Skin of body (tissue), 2 donors: ENCODE data around the gene TGFBR2. TPM values are rescaled to one million over a fixed set of nuclear protein-coding genes. Genes with fewer than 3 reads are reported as not detected.
A peak's percentile ranks its signal among the peaks of the same experiment; 100 is the strongest.
"Not testable (repeated sequence)": the region's sequence is repeated elsewhere in the genome, so short reads cannot be mapped to it uniquely, and the experiment has no call there.

ENCODE experiments used
- DNase-seq: peaks from one replicate; lab custom pipeline; 2025; lab: John Stamatoyannopoulos, UW
- total RNA-seq: library from RNA; depleted of rRNA; stranded (reverse); fragments of >200 nt; gene quantifications from one replicate; pipeline ENCODE4 v1.2.3, GENCODE V29; 2014

TGFBR2 gene
- total RNA-seq, 1 donor from 2014 or later = 71.5 TPM

DNA sequence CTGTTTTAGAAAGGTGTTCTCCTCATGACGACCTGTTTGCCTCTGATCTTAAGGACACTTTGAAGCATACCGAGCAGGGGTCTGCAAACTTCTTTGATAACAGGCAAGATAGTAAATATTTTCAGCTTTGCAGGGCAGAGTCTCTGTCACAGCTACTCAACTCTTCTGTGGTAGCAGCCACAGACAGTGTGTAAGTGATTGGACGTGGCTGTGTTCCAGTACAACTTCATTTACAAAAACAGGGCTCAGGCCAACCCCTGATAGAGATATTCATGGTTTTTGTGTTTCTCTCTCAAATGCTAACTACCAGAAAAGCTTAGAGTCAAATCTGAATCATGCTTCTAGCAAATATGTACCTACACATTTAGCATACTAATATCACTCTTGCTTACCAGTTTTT is 51.5 kb downstream of the TGFBR2 start:
- DNase-seq = no peak

DNA sequence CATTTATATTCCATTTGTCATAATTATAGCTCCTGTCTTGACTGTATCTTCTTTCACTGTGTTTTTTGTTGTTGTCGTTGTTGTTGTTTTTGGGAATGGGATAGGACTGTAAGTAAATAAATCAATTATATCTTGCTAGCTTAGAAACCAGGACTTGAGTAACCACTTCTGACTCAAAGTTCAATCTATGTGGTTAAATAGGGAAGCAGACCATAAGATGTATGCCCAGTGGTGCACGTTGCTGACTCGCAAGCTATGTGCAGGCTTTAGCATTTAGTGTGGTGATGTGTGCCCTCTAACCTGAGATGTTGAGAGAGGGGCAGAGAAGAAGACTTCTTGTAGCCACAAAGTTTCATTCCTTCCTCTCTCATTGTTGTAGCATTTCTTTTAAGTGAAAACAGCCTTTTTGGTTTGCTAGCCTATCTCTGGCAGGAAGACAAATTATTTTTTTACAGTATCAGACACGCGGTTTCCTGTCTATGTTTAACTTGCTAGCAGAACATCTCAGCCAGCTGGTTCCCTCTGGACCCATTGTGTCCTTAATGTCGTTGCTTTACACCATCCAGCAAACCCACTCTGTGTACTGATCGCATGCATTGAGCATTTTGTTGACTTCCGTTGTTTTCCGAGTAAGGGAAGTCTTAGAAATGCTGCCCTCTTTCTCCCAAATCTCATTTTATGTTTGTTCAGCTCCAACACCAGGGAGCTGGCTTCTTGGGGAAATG is 52.1 kb downstream of the TGFBR2 start:
- DNase-seq = peak; percentile 85

DNA sequence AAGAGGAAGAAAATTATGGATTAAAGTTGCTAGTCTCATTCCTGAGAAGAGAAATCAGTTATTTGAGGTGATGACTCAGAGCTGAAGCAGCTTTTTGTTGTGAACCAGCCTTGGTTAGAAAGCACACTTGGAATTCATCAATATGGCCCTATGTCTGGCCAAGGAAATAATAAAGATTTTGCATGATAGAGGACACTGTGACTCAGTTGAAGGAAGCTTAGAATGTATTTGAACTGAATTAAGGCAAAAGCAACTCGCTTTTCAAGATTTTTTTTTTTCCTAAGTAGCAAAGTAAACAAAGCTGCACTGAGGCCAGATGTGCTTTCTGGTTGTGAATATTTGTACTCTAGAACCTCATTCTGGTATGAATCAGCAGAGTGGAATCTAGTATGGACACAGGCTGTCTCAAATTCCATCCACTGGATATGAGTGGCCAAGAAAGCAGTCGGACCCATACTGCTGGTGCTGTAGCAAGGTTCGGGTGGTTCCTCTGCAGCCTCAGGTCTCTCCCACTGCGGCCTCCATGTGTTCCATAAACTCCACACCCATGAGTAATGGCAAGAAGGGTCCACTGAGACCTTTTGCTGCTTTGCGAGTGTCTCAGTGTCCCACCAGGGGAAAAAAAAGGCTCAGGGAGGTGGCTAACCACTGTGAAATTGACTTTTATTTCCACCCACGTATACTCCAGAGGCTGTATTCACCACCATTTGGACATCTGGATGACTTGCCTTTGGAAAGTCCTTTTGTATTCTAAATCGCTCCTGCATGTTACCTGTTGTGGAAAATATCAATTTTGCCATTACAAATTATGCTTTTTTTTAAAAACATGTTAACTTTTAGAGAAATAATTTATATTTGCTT is 53.1 kb downstream of the TGFBR2 start:
- peak; percentile 73 for DNase-seq

DNA sequence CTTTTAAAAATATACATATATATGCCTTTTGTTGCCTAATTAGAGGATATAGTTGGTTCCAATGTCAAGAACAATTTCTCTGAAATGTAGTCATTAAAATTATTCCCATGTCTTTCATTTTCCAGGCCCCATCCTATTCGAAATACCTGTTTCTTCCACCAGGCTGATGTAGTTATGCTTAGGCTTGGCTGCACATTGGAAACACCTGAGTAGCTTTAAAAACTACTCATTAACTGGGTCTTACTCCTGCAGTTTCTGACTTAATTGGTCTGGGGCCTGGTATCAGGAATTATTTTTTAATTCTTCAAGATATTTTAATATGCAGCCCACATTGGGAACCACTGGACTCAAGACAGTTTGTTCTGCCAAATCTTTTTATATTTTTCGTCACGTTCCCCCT is 53.7 kb downstream of the TGFBR2 start:
- no peak for DNase-seq

DNA sequence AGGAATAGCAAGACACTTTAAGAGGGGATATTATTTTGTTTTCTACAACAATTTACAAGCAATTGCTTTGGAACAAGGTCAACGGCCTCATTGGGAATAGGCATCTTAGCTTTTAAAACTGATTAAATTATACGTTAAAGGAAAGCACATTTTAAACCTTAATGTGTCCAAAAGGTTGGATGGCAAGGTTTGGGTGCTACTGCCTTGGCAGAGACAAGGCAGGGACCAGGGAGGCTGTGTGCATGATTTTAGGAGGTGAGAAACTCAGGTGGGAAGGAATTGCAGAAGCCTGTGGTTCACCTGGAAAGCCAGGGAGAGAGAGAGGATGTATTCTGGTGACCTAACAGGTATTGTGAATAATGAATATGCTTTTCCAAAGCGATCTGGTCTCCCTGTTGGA is 54.3 kb downstream of the TGFBR2 start:
- no peak for DNase-seq

DNA sequence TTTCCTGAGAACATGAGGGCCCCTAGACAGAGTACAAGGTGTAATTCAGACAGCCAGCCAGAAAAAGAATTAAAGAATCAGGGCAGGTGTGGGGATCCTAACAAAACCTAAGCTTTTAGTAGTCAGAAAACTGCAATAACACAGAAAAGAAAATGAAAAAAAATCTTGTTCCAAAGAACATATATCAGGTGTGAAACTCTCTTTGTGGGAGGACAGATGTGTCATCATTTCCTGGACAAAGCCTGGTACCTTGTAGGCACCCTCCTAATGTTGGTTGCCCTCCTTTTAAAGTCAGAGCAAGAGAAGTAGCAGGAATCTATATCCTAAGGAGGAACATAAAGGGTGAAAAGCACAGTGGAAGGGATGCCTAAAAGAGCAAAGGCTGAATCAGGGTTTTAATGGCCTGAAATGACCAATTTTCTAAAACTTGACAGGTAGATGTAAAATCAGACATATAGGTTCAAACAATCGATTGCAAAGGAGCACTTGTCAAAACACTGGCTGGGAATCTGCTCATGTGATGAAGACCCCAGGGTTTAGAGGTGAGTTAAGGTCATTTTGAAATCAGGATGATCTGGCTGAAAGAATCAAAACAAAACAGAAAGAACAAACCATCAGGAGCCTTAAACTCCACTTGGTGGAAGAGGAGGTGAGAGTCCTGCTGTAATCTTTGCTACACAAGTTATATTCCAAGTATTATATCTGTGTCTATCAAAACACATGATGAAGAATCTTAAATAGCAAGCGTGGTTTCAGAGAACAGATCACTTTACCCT is 54.9 kb downstream of the TGFBR2 start:
- DNase-seq = no peak

DNA sequence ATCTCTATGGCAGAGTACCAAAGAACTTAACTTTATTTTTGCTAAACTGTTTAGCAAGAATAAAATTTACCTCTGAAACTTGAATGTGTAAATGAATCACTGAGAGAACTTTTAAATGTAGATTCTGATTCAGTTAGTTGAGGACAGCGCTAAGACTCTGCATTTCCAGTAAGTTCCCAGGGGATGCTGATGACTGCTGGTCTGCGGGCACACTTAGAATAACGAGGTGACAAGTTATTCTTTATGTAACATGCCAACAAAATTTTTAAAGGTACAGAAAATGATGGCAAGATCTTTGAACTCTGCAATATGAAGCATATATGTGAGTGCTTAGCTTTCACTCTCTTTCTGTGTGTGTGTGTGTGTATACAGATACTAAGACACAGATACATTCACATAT is 56.4 kb downstream of the TGFBR2 start:
- DNase-seq = no peak

DNA sequence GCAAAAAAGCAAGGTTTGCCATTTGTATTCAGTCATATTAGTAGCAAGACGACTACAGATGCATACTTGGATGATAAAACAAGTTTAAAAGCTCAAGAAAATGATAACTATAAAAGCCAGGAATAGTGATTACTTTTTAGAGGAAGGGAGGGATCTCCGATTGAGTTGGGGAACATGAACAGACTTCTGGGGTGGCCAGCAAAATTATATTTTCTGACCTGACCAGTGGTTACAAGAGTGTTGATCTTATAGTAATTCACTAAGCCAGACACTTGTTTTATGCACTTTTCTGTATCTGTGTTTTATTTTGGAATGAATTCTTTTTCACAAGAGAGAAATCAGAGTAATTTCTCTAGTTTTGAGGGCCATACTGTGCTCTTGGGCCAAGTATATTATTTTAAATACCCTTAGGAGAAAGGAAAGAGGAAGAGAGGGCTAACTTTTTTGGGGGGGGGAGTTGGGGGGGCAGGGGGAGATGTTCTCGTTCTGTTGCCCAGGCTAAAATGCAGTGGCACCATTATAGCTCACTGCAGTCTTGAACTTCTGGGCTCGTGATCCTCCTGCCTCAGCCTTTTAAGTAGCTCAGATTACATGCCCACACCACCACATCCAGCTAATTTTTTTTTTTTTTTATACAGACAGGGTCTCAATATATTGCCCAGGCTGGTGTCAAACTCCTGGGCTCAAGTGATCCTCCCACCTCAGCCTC is 57.3 kb downstream of the TGFBR2 start:
- no peak for DNase-seq

DNA sequence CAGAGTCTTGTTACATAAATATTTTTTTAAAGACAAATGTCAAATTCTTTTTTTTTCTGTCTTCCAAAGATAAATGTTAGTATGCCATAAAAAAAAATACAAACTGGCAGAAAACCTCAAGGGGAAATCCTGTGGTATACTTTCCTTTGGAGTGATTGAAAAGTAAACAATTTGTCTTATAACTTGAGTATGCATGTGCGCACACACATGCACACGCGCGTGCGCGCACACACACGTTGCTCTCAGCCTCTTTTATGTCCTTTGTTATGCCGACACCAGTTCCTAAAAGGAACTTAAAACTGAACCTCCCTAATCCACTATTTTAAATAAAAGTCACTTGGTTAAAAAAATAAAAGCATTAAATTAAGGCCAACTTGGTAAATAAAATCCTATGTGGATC is 58.1 kb downstream of the TGFBR2 start:
- DNase-seq = no peak

DNA sequence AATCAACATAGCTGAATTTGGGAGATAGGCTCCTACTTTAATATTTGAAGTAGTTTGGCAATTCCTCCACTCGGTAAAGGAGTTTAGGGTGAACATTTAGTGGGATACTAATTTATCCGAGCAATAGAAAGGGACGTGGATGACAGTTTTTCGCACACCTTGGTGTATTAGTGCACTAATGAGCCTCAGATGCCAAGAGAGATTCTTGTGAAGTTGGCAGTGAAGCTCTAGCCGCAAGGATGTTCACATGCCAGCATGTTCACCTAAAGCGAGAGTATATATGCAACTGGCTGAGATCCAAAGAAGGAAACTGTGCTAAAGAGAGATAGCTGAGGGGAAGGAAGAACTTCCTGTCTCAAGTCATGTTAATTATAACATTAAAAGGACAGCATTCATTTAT is 58.5 kb downstream of the TGFBR2 start:
- peak; percentile 28 for DNase-seq

DNA sequence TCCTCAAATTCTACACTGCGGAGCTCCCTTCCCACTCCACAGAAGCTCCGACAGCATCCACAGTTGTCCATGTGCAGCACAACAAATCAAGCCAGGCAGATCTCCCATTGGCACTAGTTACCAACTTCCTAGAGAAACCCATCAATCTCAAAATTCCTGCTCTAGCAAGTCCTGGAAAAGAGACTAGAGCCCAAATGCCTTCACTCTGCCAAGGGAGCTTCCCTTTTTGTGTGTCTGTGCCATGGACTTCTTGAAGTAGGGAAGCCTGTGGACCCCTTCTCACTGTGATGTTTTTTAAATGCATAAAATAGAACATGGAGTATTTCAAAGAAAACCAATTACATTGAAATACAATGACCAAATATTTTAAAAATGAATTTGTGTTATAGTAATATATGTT is 59.1 kb downstream of the TGFBR2 start:
- no peak for DNase-seq

DNA sequence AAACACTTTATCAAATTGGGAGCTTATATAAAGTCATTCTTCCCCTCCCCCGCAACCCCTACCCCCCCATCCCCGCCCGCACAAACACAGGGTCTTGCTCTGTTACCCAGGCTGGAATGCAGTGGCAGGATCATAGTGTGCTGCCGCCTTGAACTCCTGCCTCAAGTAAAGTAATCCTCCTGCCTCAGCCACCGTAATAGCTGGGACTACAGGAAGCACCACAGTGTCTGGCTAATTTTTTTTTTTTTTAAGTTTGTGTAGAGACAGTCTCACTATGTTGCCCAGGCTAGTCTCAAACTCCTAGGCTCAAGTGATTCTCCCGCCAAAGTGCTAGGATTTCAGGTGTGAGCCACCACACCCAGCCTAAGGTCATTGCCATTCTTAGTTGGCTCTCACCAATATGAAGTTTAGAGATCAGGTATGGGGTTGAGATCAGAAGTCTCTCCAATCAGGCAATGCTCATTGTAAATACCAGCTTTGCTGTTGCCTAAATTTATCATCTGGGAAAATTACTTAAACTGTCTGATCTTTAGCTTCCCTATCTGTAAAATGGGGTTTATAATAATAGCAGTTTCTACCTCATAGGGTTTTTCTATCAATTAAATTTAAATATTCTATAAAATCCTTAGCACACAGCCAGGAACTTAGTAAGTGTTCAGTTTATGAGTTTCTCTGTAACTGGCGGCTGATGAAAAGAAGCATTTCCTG is 60.3 kb downstream of the TGFBR2 start:
- no peak for DNase-seq

DNA sequence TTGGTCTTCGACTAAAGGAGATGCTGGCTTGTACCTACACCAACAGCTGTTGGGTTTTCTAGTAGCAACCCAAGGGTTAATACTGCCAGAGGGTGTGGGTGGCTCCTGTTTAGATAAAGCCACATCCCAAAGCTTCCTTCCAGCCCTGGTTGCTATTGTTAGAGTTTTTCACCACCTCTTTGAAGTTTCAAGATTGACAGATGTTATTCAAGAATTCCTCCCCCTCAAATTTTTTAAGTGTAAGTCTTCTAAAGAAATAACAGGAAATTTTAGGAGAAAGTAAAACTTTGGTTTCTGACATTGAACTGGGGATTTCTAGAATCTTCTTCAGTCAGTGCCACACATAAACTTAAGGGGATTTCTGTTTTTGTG is 60.9 kb downstream of the TGFBR2 start:
- DNase-seq = no peak

DNA sequence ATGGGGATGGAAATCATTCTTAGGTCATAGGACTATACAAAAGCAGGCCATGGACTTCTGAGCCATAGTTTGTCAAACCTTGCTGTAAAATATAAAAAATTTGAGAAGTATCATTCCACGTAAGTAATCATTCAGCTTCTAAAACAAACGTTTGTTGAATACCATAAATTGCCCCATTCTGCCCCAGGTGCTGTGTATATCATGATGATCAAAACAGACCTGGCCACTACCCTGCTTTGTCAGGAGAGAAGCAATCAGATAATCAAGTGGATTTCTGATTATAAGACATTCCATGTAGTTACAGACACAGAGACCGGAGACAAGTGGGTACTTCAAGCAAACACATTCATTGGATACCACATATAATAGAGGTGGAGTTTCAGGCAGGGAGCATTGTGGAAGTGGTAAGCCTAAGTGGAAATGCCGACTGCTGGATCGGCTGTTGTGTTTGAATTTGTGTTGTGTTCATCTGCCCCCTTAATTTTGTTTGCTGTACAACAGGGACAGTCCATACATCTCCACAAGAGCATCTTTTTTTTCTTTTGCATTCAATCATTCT is 61.7 kb downstream of the TGFBR2 start:
- DNase-seq = no peak

DNA sequence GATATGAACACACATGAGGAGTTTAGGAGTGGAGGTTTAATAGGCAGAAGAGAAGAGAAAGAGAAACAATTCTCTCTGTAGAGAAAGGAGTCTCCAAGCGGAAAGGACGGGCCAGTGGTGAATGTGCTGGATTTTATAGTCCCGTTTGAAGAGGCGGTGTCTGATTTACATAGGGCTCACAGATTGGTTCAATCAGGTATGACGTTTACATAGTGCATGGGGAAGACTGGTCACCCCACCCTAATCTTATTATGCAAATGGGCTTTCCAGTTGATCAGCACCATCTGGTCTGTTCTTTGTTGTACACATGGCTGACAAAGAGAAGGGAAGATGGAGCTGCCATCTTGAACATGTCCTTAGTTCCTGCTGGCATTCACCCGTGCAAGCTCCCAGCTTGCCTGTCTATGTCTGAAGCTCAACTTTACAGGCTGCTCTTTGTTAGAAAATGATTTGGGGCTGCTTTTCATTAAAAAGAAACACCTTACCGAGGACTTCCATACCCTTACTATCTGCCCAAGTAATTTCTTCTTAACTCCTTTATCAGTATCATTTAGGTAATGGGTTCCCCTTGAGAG is 63.0 kb downstream of the TGFBR2 start:
- not testable (repeated sequence) for DNase-seq

DNA sequence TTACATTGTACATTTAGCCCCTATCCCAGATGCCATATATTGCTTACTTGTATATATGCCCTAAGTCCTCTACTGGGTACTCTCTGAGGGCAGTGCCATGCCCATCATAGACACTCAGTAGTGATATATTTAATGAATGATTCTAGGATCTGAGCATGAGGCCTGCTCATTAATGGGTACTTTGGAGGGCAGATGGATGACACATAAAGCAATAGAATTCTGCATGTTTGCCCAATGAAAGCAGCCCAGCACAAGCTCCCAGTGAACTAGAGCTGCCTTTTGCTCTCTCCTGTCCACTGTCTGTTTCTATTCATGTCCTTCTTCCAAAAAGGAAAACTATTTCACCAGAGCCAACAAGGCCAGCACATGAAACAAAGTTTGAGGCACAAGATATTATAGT is 63.9 kb downstream of the TGFBR2 start:
- no peak for DNase-seq

DNA sequence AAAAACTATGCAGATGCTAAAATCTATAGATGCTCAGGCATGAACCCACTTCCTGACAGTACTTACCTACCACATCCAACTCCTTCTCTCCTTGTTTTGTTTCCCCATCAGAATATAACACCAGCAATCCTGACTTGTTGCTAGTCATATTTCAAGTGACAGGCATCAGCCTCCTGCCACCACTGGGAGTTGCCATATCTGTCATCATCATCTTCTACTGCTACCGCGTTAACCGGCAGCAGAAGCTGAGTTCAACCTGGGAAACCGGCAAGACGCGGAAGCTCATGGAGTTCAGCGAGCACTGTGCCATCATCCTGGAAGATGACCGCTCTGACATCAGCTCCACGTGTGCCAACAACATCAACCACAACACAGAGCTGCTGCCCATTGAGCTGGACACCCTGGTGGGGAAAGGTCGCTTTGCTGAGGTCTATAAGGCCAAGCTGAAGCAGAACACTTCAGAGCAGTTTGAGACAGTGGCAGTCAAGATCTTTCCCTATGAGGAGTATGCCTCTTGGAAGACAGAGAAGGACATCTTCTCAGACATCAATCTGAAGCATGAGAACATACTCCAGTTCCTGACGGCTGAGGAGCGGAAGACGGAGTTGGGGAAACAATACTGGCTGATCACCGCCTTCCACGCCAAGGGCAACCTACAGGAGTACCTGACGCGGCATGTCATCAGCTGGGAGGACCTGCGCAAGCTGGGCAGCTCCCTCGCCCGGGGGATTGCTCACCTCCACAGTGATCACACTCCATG is 65.3 kb downstream of the TGFBR2 start:
- DNase-seq = no peak

DNA sequence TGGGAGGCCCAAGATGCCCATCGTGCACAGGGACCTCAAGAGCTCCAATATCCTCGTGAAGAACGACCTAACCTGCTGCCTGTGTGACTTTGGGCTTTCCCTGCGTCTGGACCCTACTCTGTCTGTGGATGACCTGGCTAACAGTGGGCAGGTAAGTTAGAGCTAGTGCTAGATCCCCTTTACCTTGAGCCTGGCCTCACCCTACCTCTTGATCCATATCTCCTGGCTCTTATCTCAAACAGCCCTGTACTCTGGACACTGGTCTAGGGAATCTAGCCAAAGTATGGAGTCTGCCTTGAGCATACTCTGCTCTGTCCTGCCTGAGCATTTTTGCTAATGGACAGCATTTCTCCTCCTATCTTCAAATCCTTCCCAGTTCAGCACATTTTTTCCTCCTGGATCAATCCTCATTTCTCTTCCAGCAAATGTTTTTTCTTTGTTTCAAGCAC is 65.9 kb downstream of the TGFBR2 start:
- no peak for DNase-seq

DNA sequence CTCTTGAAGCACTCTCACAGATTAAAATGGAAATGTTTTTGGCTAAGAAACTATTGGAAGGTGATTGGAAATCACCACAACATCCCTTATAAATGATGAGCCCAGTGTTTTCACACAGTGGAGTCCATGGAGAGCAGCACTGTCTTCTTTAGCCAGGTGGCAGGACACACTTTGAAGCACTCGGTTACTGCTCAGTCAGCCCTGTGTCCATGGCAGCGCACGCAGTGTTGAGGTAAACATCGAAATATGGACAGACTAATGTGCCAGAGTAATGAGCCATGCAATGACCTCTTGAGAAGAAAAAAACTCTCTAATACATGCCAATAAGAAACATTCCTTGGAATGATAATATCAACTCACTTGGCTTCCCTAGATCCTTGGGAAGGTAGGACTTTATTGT is 66.6 kb downstream of the TGFBR2 start:
- DNase-seq = no peak
